TTC549 (cell line): ENCODE measurements around the gene DNAAF1.

Experiments used
- FAIRE-seq: peaks from 2 replicates; lab custom pipeline; 2012; peaks lifted over from hg19 to GRCh38; lab: Jason Lieb, UNC

The DNAAF1 gene

DNA sequence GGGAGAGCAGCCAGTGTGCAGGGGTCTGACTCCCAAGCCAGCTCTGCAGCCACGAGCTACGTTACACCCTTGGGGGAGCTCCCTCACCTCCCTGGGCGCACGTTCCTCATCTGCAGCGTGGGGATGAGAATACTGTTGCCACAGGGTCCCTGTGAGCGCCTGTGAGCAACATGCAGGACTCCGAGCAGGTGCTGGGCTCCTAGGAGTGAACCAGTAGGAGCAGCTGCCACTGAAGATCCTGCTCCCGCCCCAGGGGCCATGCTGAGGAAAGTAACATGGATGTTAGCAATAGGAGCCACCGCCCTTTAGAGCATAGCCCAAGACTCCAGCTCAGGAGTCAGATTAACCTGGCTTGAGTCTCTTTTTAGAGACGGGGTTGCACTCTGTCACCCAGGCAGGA lies 15.9 kb downstream of the DNAAF1 start:
- FAIRE-seq, result no peak

DNA sequence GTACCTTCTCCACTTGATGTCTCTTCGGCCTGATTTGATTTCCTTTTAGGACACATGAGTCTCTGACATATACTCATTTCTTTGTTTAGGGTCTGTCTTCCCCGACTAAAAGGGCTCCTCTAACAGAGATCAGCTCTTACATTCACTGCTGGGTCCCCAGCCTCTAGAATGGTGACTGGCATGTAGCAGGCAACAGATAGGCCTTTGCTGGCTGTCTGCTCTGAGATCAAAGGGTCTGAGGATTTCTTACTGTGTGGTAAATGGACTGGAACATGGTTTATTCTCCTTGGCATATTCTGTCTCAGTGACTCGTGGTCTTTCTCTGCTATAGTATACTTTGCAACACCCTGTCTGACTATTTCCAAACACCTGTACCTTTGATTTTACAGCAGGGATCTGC lies 16.7 kb downstream of the DNAAF1 start:
- no peak for FAIRE-seq

DNA sequence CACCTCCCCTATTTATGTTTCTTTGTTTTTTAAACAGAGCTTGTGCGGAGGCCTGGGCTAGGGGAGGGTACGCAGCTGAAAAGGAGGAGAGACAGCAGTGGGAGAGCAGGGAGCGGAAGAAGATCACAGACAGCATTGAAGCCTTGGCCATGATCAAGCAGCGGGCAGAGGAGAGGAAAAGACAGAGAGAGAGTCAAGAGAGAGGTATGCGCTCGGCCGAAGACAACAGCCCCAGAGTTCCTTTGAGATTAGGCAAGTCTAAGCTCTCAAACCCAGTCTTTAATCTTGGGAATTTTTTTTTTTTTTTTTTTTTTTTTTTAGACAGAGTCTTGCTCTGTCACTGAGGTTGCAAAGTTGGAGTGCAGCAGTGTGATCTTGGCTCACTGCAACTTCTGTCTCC lies 20.6 kb downstream of the DNAAF1 start:
- no peak for FAIRE-seq

DNA sequence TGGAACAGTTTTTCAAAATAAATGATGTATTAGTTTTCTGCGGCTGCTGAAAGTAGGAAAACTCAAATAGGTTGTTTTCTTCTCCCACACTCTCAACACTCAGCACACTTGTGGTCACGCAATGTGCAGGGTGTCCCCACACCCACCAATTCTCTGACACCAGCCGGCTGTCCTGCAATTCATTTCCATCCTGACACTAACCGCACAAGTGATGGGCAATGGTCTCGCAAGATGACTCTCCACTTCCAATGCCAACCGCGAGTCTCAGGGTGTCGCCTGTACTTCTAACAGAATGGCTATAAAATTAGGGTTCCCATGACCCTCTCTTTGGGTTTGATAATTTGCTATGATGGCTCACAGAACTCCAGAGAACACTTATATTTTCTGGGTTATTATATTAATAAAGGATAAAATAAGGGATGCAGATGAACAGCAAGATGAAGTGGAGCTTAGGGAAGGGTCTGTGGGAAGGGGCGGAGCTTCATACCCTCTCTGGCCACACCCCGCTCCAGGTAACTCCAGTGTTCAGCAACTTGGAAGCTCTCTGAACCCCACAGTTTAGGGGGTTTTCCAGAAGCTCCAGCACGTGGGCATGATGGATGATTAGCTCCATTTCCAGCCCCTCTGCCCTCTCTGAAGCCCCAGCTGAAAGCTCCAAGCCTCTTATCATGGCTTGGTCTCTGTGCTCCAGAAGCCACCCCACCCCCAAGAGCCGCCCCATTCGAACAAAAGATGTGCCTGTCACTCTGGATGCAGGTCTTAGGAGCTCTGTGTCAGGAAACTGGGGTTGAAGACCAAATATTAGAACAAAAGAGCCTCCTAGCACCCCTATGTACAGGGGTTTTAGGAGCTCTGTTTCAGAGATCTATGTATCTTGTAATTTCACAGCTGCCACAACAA lies 21.9 kb downstream of the DNAAF1 start:
- FAIRE-seq, result no peak

DNA sequence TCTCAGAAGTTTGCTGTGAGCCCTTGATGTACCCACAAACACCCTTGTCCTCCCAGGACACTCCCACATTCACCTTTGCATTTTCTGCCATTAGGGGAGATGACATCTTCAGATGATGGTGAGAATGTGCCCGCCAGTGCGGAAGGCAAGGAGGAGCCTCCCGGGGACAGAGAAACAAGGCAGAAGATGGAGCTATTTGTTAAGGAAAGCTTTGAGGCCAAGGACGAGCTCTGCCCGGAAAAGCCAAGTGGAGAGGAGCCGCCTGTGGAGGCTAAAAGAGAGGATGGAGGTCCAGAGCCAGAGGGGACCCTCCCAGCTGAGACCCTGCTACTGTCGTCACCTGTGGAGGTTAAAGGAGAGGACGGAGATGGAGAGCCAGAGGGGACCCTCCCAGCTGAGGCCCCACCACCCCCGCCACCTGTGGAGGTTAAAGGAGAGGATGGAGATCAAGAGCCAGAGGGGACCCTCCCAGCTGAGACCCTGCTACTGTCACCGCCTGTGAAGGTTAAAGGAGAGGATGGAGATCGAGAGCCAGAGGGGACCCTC lies 24.7 kb downstream of the DNAAF1 start:
- FAIRE-seq, result no peak

DNA sequence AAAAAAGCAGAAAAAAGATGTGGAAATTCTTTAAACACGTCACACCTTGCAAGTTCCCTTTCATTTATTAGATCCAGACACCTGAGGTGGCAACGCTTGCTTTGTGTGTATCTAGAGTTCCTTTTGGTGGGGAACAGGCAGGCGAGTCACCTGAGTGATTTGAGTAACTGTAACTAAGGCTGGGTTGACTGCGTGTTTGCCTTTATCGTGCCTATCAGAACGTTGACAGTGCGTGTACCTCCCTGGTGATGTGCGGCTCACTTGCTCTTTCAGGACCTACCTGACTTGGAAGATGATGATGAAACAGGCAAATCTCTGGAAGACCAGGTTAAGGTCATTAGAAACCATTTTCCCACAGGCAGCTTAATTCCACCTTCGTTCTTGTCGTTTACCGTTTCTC lies 29.3 kb downstream of the DNAAF1 start:
- no peak for FAIRE-seq

DNA sequence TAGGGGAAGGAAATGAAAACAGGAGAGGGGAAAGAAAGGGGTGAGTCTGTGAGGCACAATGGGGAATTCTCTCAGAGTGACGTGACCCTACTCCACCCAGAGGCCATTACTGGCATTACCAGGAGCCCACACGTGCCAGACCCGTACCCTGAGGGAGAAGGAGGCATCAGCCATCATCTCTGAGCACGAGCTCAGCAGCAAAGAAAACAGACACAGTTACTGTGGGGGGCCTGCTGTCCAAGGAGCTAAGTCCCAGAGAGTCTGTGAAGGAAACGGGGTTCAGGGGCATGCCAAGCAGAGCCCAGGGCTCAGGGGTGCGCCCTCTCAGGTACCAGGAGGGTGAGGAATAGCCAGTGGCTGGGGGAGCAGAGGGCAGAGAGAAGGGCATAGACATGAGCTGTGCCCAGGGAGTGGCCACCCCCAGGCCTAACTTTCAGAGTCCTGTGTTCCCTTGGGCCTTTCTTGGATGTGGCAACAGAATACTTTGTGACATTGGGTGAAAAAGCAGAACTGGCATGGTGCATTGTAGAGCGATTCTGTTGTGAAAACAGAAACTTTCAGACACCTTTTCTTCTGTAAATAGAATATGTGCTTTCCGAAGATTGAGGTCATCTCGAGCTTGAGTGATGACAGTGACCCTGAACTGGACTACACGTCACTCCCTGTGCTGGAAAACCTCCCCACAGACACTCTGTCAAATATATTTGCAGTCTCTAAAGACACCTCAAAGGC lies 30.4 kb downstream of the DNAAF1 start:
- no peak for FAIRE-seq

DNA sequence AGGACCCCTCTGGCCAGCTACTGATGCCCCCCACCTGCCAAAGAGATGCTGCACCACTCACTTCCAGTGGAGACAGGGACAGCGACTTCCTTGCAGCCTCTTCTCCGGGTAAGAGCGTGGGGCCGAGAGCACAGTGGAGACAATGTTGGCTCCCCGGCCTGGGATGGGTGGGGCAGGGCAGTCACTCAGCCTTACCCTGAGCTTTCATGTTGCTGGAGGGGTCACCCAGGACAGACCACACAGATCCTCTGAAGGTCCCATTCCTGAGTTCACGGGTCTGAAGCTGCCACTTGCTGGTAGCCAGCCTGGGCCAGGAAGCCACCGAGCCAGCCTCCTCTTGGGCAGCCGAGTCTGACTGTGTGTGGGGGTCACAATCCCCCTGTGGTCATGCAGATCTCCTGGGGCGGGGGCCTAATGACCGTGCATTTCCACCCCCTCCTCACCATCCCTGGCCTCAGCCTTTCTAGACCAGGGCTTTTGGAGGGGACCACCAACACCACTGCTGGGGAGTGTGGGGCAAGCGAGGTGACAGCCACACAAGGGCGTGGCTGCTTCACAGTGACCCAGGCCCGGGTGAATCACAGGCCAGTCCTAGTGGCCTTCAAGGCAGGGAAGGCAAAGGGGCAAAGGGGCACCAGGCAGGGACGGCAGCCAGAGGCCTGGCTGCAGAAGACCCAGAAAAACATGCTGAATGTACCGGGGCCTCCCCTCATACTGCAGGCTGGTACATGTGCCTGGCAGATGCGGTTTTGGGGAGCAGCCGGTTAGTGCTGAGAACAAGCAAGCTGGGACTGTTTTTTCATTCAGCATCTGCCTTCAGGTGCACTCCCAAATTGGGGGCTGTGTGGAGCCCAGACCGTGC lies 31.3 kb downstream of the DNAAF1 start:
- FAIRE-seq, result no peak

DNA sequence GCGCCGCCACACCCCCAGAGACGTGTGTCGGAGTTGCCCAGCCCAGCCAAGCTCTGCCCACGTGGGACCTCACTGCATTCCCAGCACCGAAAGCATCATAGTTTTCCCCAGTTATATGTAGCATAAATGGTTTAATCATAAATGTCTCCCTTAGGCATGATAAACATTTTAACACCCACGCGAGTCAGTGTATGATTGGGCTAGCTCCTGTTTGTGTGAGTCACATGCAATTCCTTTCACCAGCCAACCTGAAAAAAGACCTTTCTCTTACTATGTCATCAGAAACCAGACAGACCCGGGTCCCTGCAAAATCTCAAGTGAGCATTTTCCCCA lies 32.6 kb downstream of the DNAAF1 start:
- FAIRE-seq, result no peak

DNA sequence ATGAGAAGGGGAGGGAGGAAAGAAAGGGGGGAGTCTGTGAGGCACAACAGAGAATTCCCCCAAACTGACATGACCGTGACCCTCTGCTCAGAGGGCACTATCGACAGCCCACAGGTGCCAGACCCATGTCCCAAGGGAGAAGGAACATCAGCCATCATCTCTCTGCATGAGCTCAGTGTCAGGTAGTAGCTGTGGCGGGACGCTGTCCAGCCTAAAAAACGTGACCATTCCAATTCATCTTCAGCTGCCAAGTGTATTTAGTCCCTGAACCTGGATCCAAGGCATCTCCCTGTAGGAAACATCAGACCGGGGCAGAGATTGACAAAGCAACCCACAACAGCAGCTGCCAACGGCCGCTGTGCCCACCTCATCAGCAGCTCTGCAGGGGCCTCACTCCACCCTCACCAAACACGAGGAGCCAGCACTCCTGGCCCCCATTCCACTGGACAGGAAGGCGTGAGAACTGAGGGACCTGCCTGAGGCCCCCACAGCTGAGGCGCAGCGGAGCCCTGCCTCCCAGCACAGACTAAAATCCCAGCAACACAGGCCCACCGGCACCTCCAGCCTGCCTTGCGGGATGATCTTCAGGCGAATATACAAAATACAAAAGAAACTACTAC lies 33.1 kb downstream of the DNAAF1 start:
- no peak for FAIRE-seq

DNA sequence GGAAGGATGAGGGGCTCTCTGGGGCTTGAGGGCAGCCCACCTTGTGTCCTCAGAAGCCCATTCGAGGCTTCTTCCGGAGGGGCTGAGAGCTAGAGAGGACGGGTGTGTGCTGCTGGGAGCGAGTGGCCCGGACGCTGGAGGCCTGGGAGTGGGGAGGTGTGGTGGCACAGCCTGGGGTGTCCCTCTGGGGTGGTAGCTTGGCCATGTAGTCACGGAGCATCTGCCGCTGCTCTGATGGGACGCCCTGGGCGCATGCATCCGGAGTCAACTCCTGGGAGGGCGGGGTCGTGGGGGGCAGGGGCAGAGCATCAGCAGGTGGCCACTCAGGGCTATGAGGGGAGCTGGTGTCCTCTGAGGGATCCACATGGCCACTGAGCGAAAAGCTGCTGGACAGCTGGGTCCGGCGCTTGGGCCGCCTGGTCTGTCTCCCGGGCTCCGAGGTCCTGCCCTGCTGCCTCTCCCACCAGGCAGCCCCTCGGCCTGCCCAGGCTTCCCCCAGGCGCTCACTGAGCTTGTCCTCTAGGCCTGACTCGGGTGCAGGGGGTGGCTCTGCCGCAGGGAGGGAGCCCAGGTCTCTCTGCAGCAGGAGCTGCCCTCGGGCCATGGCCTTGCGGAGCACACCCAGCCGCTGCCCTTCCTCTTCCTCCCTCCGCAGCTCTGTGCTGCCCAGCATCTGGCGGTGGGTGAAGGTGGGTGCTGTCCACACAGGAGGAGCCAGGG lies 33.9 kb downstream of the DNAAF1 start:
- no peak for FAIRE-seq

DNA sequence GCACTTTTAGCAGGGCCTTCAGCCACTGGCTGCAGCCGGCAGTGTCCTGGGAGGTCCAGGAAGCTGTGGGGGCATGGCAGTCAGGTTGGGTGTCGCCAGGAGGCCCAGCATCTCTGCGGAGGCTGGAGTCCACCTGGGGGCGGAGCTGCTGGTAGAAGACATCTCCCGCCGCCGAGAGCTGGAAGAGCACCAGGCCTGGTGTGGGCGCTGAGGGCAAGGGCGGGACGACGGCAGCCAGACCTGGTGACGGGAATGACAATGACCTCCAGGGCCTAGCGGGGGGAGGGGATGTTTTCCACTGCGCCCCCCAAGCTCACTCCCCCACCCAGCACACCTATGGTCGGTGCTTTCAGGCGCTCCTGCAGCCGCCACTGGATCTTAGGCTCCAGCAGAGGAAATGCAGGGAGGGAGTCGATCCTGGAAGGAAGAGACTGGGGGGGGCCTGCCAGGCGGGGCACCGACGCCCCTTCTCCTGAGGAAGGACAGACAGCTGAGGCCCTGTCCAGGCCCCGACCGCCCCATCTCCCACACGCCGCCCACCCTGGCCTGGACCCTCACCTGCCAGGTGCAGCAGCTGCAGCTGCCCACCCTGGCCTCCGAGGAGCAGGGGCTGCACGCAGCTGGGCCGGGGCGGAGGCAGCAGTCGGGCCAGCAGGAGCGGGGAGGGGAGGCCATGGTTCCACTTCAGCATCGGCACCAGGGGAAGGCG lies 34.7 kb downstream of the DNAAF1 start:
- FAIRE-seq, result no peak

DNA sequence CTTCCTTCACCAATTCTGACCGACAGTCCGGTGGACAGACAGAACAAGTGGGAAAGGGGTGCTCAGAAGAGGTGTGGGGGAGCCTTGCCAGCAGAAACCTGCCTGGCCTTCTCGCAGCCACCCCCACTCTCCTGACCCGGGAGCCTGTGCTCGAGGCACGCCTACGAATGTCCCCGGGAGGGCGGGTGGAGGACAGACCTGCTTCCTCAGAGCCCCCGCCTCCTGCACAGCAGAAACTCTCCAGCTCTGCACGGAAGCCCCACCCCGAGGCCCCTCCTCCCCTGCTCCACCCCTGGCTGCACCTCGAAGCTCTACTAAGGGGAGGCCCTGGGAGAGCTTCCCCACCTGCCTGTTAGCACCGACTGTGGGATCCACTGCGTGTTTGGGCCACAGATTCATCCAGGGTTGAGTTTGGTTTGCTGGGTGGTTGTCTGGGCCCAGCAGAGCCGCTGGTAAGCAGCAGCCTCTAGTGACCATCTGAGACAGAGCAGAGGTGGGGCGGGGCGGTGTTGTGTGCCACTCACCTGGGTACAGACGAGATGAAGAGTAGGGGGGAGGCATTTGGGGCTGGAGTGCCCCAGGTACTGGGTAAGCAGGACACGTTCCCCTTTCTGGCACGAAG lies 35.5 kb downstream of the DNAAF1 start:
- no peak for FAIRE-seq

DNA sequence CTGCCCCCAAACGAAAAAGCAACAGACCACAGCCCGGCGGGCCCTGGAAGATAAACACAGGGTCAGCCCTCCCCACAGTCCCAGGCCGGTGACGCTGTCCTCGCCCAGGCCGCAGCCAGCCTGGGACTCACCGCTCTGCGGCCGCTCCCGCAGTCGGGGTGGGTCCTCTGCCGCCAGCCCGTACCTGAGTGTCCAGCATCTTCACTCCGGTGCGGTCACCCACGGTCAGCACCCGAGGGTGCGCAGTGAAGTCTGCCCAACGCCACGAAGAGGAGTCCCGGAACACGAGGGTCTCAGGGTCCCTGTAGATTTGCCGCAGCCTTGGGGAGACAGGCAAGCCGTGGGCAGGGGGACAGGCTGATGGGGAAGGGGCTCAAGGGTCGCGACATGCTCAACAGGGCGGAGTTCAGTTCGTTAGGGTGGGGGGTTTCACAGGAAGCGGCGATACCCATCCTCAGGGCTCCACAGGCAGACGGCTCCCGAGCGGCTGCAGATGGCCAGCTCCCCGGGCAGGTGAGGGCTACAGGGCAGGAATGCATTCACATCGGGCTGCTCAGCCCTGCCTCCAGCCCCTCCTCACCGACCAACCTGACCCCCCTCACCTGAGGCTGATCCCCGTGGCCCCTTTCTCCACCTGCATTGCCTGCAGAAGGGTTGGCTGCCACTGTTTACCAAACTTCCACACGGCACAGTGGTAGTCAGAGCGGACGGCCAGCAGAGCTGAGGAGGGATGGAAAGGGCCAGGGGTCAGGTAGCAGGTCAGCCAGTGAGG lies 36.2 kb downstream of the DNAAF1 start:
- no peak for FAIRE-seq

DNA sequence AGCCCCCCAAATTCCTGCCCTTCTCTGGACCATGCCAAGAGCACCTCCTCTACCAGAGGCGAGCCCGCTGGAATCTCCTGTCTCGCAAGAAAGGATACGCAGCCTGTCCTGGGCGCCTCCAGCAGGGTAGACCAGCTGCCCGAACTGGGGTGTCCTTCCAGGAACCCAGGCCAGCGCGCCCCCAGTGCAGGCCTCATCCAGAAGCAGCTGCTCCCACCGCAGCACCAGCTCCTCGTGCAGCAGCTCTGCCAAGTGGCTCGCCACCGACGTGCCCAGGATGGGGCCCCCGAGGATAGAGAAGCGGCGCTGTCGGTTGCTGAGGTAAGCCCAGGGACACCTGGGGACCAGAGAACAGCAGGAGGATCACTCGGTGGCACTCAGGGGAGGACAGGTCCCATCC lies 37.0 kb downstream of the DNAAF1 start:
- FAIRE-seq, result no peak

DNA sequence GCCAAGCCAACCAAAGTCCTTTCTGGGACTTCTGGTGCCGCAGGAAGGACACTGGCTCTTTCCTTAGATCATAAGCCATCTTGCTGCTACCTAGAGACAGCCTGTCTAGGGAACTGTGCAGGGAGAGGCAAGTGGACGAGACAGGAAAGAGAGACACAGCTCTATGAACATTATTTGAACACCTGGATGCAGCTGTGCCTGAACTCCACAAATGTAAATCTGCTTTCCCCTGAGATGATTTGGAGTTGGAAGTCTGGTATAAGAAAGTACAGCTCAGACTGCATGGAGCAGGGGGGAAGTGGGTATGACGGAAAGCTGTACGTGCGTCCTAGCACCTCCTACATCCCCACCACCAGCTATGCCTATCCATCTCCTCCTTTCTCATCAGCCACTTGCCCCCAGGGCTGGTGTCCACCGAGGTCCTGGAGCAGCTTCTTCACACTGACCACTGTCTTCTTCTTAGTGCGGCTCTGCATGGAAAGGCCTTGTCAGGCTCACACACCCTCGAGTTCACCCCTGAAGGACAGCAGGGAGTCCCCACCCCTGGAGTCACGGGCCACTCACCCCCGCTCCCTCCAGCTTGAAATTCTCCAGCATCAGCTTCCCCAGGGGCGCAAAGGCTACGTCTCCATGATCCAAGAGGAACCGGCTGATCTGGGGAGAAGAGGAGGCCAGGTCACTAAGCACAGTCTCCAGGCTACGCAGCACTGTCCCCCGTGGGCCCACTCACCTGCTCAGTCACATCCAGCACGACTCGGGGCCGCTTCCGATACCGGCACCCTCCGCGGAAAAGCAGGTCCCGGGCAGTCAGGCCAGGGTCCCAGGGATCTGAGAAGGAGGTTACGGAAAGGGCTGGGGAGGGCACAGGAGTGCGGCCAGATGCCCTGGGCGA lies 37.8 kb downstream of the DNAAF1 start:
- no peak for FAIRE-seq

DNA sequence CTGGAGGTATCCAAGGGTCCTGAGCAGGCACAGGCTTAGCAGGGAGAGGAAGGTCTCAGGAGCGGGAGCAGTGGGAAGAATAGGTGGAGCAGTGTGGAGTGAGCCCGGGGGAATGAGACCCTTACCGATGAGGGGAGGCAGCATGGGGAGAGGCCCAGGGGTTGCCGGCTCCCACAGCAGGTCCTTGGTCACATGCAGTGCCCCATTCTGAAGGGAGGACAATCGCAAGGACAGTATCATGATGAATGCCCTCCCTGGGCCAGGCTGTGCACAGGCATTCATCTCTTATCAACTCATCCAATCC lies 38.4 kb downstream of the DNAAF1 start:
- no peak for FAIRE-seq

DNA sequence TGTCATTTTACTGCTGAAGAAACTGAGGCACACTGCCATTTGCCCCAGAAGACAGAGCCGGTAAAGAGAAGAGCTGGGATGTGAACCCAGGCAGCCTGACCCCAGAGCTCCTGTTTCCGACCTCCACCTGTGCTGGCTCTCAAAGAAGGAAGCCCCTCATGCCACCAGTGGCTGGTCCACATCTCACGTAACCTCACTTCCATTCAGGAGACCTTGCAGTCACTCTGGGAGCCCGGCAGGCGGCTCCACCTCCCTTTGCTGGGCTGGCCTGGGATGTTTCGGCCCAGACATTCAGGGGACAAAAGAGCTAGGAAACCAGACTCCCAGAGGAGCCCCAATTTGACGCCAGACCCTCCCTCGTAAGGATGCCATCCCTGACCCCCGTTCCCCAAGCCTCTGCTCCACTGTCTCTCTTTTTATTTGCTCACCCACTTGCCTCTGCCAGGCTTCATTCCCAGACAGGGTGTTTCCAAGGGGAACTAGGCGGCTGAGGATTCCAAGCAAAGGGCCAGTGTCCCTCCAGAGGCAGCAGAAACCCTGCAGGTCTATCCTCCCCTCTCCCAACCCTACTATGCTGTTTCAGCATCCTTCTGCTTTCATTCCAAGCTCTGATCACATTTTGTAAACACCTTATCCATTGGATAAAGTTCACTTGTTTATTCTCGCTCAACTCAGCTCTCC lies 38.9 kb downstream of the DNAAF1 start:
- FAIRE-seq, result no peak
